HG03457 (cell line): ENCODE data around the gene TTC7B.

Source experiments
- ATAC-seq: cut with Tn5 transposase; IDR thresholded peaks from one replicate; pipeline ENCODE4 v1.9.1; 2021; ENCODE audit warnings: moderate number of reproducible peaks; ENCODE audit not compliant: unreplicated experiment

The TTC7B gene

DNA sequence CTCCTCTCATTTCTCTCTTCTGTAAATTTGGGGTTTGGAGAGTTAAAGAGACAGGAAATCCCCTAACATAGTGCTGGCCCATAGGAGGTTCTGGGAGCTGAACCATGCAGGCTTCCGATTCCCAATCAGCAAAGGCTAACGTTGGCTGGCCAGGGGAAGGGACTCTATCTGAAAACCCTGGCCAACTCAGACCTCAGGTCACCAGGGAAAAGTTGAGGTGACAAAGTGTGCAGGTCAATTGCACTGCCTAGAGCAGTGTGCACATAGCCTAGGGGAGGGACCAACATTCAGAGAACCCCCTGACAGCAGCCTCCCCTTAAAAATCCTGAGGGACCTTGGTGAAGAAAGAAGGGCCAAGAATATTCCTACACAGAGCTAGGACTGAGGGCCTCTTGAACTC, 38.9 kb downstream of the TTC7B start:
- ATAC-seq, result no peak

DNA sequence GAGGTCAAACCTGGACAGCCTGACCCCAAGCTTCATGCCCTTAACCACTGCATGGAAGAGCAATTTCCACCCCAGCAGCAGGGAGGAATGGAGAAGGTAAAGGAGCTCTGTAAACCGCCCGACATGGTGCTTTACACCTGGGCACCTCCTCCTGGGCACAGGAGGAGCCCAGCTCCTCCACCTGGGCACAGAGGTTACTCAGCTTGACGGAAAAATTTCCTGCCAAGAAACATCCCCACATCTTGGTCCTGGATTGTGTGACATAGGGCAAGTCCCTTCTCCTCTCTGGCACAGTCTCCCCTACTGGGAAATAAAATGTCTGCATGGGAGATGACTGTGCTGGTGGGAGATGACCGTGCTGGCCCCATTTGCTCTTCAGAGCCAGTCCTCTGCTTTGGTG, 40.8 kb downstream of the TTC7B start:
- no peak for ATAC-seq

DNA sequence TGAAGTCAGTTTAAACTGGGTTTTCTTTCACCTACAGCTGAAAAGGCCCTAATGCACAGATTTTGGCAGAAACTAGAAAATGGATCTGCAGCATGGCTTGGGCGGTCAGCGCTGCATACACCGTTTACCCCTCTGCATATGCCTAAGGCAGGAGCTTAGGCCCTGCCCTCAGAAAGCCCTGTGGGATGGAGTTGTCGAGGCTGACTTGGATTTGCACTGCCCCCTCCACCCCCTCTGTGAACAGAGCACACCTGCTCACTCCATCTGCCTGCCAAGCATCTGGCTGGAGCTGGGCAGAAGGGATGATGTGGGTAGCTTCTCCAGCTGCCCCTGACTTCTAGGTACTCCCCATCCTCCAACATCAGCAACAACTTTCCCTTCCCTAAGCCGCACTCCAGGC, 41.9 kb downstream of the TTC7B start:
- ATAC-seq, result no peak

DNA sequence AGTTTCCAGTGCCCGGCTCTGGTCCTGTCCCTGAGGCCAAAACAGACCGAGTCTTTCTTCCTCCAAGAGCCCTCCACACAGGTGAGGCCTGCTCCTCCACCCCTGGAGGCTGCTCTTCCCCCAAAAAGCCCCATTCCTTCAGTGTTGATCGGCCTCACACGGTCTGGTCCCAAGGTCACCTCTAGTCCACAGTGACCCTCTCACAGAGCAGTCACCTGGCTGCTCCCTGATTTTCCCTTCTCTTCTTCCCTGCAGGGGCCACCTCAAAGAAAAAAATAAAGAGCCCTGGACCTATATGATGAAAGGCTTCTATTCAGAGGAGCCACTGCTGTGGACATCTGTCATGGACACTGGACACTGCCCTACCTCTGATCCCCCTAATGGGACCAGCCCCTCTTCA, 42.5 kb downstream of the TTC7B start:
- no peak for ATAC-seq

DNA sequence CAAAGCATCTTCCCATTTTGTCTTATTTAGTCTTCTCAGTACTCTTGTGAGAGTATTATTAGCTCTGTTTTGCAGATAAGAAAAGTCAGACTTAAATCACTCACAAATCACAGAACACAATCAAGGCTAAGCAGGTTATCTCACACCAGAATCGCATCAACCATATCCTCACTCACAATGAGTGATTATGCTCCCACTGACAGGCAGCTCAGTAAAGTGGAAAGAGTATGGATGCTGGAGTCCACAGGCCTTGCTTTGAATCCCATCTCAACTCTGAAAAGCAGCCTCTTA, 43.1 kb downstream of the TTC7B start:
- ATAC-seq, result no peak

DNA sequence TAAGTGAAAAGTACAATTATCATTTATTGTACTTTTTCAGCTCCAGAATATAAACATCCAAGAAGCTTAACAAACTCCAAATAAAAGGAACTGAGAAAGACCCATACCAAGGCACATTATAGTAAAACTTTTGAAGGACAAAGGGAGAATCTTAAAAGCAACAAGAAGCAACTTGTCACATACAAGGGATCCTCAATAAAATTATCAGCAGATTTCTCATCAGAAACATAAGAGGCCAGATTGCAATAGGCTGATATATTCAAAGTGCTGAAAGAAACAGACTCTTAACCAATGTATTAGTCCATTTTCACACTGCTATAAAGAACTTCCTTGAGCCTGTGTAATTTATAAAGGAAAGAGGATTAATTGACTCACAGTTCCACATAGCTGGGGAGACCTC, 48.3 kb downstream of the TTC7B start:
- no peak for ATAC-seq

DNA sequence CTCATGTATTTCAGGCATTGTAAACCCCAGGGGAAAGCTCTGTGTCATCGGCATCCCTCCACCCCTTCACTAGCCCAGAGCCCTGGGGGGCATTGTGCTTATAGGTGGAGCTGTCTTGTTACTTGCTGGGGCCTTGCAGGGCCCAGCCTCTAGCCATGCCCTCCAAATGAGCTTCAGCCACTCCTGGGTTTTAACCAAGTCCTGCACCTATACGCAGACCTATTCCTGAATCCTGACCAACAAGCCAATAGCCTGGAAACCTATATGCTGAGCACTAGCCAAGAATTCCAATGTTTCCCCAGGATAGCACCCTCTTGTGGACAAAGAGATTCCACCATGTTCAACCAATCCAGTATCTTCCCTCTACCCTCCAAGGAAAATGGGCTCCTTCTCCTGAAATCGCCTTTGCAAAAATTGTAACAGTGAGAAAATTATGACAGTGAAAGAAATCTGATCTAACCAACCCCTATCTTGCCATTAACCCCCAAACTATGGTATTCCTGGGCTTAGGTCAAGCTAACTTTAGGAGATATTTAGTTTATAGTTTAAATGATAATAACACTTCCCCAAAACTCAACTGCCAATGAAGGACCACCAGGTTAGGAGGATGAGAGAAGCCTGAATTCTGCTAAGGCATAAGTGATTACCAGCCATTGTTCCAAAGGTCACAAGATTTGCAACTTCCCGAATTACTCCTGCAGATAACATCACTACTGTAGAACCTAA, 55.5 kb downstream of the TTC7B start:
- ATAC-seq, result no peak

DNA sequence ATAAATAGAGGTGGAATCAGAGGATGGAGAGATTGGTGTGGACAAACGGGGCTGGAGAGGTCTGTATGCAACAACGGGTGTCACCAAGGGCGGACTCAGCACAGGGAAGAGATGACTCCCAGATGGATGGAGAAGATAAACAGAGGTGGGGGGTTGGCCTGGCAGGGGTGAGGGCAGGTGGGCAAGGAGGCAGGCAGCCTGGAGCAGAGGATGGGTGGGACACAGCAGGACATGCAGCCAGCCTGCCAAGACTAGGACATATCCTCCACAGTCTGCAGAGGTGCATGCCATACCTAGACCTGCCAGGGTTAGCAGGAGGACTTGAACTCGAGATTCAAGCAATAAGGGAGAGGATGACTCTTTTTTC, 56.2 kb downstream of the TTC7B start:
- ATAC-seq, result no peak

DNA sequence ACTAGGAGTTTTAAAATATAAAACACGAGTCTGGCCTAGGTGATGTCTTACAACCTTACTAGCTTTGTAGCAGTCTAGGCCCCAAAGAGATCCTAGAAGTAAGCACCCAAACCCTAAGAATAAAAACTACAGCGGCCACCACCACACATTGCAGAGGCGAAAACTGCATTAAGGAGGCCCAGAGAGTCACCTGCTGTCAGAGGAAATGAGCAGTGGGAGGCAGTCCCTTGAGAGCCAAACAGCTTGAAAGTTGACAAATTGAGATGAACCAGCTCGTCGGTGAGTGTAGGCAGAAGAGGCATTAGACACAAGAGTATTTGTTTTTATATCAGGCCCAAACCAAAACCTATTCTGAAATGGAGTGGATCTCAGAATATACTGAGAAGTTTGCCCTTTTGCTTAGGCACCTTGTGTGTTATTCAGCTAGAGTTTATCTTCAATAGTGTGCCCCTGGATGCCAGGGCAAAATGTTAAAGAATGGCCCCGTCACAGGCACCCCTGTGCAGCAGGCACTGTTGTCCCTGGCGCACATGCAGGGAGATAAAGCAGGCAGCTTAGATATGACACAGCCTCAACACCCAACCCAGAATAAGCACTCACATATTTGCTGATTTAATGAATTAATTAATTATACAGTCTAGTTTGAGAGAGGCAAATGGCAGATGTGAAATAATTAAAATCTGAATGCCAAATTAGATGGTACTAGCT, 56.7 kb downstream of the TTC7B start:
- no peak for ATAC-seq

DNA sequence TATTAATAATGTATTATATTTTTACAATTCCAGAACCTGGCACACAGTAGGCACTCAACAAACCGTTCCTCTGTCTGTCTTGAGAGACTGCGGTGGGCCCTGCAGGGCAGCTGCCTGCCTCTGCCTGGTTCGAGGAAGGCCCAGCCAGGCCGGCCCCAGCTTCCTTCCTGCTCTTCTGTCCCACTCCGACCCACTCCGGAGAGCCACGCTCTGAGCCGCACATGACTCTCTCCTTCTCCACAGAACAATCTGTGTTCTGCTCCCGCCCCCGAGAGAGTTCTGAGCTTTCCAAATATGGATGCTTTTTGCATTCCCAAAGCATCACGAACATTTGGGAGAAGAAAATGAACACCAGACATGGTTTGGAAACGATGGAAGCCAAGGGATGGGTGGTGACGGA, 57.3 kb downstream of the TTC7B start:
- ATAC-seq, result no peak

DNA sequence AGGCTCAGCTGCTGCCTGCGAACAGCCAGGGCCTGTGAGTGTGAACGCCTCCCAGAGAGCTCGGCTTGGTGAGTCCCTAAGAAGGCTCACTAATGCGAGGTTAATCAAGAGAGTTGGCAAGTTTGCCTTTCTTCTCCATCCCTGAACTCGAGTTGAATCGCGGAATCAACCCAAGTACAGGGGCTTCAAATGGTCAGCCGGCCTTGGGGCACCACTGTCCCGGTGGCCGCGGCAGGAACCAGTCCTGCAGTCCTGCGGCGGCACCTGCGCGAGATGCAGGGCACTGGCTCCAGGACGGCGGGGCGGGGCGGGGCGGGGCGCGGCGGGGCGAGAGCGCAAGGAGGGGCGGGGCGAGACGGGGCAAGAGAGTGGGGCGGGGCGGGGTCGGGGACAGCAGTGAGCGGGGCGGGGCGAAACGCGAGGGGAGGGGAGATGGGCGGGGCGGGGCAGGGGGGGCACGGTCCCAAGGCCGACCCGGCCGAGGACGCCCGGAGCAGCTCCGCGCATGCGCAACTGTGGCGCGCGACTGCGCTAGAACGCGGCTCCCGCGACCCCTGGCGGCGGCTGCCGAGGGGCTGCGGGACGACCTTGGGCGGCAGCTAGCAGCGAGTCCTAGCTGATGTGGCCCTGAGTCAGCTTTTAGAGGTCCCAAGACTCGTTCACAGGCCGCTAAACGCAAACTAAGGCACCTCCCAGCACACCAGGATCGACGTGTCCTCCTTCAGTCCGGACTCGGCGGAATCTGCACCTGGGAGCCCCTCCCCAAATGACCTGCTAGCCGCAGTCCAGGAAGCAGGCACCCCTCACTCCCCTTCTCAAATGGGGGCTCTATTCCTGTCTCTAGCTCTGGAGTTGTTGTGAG, 58.0 kb downstream of the TTC7B start:
- peak; percentile 81 for ATAC-seq

DNA sequence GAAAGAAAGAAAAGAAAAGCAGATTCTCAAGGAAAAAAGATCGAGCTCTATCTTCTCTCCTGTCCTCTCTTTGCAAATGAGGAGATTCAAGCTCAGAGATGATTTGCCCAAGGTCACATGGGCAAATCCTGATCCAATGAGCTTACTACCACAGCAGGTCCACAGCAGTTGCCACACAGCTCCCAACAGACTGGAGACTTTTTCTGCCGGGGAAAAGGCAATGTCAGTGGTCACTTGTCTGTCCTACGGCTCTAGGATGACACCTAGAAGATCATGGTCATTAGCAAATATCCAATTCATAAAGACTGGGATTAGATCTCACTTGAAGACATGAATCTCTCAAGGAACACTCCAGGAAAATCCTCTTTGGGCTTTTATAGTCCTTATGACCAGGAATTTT, 58.8 kb downstream of the TTC7B start:
- ATAC-seq, result no peak

DNA sequence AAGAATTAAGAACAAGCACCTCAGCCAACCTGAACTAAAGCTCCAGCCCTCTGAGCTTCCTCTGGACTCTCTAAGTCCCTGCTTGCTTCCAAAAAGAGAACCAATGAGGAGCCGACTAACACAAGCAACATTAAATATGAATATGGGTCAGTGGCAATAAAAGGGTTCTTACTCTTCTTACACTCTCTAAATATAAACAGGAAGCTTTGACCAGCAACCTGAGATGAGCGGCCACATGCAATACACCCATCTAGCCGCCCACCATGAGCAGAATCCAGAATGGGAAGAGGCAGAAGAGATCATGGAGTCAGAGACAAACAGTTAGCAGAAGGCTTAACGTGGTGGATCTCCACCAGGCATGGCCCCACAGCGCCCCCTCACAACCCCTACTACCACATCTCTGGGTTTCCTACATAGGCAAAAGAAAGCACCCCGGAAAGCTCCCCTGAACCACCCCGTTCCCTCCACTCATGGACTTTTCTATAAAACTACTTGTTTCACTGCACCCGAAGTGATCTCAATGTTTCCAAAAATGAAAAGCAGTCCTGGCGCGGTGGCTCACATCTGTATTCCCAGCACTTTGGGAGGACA, 59.4 kb downstream of the TTC7B start:
- ATAC-seq, result no peak

DNA sequence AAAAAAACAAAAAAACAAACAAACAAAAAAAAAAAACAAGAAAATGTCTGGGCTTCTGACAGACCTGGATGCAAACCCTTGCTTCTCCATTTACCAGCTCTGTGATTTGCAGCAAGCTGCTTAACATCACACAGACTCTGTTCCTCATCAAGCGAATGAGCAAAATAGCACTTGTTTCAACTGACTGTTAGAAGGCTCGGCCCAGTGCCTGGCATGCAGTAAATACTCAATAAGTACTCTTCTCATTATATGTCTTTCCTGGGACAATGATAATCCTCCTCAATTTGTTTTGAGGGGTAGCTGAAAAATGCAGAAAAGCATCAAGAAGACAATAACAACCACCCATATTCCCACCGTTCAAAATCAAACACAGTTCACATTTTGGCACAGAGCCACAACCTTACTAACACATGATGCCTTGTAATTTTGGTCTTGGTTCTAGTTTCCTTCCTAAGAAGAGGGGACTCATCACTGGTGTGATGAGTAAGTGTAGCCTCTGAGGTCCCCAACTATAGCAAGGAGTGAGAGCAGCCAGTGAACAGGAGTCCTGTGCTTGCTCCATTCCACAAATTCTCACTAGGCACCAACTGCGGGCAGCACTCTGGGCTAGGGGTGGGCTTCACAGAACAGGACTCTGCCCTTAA, 60.4 kb downstream of the TTC7B start:
- no peak for ATAC-seq

DNA sequence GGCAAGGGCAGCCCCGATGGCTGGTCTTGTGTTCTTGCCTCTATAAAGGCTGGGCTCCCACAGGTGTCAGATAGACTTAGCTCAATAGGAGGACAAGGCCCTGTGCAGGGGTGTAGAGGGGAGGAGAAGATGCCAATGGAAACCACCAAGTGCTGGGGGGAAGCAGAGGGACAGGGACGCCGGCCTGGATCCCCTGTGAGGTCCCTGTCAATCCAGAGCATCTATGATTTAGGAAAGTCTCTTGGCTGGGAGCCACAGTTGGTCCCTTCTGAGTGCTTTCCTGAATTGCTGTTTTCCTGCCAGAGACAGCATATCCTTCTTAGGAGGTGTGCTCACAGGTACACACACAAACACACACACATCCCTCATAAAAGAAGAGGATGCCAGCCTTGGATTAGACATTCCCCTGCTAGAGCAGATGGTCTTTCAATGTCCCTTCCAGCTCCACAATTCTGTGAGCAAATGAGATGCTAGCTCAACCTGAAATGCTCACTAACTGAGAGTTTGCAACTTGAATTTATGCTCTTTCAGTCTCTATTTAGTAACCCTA, 62.7 kb downstream of the TTC7B start:
- ATAC-seq, result no peak

DNA sequence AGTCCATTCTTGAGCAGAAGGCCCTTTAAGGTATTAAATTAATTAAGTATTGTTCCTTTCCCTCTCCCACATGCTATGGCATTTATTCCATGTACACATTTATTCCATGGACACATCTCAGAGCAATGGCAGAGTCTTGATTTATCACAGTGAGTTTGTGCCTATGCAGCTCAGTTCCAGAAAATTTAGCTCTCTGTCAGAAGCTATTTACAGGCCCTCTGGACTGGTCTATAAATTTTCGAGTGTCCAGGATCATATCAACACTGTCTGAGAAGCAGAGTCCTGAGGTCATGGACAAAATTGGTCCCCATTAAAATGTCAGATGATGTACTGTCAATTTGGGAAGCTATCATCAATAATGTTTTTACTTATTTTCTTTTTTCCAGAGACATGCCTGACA, 65.5 kb downstream of the TTC7B start:
- no peak for ATAC-seq

DNA sequence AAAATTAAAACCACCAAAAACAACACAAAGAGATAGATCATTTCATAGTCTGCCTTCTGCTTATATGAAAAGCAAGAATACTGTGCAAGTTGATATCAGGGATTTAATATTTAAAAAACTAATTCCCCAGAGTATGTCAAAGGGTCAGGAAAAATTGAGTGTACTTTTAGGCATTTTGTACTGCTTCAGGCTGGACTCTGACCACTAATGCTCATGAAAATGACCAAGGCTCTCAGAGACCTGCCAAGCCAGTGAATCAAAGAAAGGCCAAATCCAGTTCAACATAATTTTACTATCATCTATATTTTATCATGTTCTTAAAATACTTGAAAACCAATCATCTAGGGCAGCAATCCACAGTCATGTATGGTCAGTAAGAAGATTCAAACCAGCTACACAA, 66.0 kb downstream of the TTC7B start:
- ATAC-seq, result no peak

DNA sequence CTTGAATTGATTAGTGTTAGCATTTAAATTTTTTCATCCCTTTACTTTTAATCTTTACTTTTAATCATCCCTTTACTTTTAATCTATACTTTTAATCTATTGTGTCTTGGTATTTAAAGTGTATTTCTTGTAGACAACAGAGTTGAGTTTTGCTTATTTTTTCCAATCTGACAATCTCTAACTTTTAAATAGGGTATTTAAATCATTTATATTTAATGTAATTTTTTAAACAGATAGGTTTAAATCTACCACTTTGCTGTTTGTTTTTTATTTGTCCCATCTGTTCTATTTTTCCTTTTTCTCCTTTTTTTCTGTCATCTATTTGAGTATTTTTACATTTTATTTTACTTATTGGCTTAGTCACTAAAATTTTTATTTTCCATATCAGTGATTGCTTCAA, 68.3 kb downstream of the TTC7B start:
- no peak for ATAC-seq

DNA sequence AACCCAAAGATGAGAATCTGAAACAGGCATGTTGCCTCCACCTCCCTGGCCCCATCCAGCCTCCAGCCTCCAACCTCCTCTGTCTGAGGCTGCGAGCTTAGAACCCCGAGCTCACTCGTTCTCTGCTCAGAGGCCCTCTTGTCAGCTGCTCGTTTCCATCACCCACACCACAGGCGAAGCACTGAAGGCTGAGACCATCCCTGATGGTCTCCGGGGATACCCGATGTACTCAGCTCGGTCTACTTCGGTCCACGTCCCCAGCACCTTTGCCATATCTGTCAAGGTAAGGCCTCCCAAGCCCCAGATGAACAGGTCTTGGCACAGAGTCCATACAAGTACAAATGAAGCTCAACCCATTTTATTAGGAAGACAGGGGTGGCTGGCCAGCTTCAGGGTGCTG, 72.4 kb downstream of the TTC7B start:
- ATAC-seq, result no peak

DNA sequence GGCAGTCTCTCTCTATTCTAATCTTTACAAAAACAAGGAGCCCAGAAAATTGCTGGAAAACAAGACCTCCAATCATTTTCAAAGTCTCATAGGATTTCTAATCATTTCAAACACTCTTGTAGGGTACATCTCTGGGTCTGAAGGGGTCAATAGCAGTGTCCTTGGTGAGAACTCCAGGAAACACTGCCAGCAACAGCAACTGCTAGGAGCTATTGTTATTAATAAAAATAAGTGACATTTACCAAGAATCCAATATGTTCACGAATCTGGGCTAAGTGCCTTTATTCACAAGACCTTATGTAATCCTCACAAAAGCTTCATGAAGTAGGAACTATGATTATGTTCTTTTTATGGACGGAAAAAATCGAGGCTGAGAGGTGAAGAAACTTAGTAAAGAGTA, 72.8 kb downstream of the TTC7B start:
- no peak for ATAC-seq

DNA sequence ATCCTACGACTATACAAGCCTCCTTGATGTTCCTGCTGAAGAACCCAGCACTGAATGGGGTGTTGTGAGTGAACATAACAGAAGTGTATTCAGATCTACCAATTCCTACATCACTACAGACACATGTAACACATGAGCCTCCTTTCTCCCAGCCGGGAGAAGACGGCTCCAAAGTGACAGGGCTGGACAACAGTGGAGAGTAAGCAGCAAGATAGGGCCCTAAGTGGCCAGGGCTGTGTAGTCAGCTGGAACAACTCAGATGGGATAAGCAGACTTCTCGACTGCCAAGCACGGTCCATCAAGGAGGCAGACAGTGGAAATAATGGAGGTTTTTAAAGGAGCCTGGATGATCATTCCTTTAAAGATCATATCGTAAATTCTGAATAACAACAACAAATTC, 73.5 kb downstream of the TTC7B start:
- ATAC-seq, result no peak
